ENCODE data around the gene UBE2F. TPM values are rescaled to one million over a fixed set of nuclear protein-coding genes. Genes with fewer than 3 reads are reported as not detected.

Gene UBE2F
- polyA plus RNA-seq, 3 donors, result 51.1 to 120 (median 117) TPM

- no peak for TF ChIP-seq CTCF (IDR thresholded peaks at IDR 0.05)
- Histone ChIP-seq H3K4me1 (ENCODE audit: control insufficient read depth in 1 of 2, insufficient read depth in 2 of 2, low read length in 2 of 2) (peaks cover 7 to 10% of the 10 kb centered on the region in 2 donors), H3K27ac (ENCODE audit: low read depth in 1 of 2, low read length in 2 of 2) (no peak overlapping the region), H3K9ac (ENCODE audit: insufficient read depth, low read length, poor library complexity, severe bottlenecking) (no peak overlapping the region), H3K4me2 (replicated peaks; ENCODE audit: extremely low read depth, low read length, poor library complexity, severe bottlenecking) (no peak overlapping the region), H3K36me3 (replicated peaks in 1 of 2; ENCODE audit: control insufficient read depth in 1 of 2, insufficient read depth in 2 of 2, low read length in 2 of 2) (no peaks in the 10 kb centered on the region), H4K20me1 (ENCODE audit: insufficient read depth, low read length) (no peaks in the 10 kb centered on the region), H3K4me3 (replicated peaks in 1 of 3; ENCODE audit: low read depth in 2 of 3, low read length in 3 of 3) (no peak overlapping the region), H3K27me3 (ENCODE audit: control insufficient read depth in 2 of 2, insufficient read depth in 2 of 2, low read length in 2 of 2) (no peaks in the 10 kb centered on the region), H3K79me2 (ENCODE audit: insufficient read depth, low read length) (no peaks in the 10 kb centered on the region), H3K9me3 (replicated peaks in 1 of 2; ENCODE audit: control insufficient read depth in 1 of 2, insufficient read depth in 1 of 2, low read length in 2 of 2) (peaks cover 0 to 6% of the 10 kb centered on the region in 2 donors), H2AFZ (ENCODE audit: insufficient read depth, low read depth, low read length, poor library complexity, severe bottlenecking) (no peak overlapping the region)
- Mint-ChIP-seq H3K27ac (peak overlapping the region in 1 of 7 donors; percentile 46), H3K9me3 (peaks cover 0 to 14% (median 3%) of the 10 kb centered on the region in 7 donors), H3K27me3 (ENCODE audit: low read depth in 3 of 3) (peaks cover 4 to 5% (median 4%) of the 10 kb centered on the region in 3 donors), H3K4me1 (peaks cover 8% of the 10 kb centered on the region), H3K36me3 (no peaks in the 10 kb centered on the region), H3K4me3 (no peak overlapping the region)
- intact Hi-C loops (cut with micrococcal nuclease), result no loop called here
- DNase-seq, result no peak
- WGBS (ENCODE audit: insufficient coverage), result 80% methylated on average over 1 of the region's 3 CpGs
These were observed 34.1 kb upstream of the UBE2F start for GRCh38 chr2:237932731-237933131.

GRCh38 chr2:237934186-237934585 is 32.6 kb upstream of the UBE2F start:
- no peak overlapping the region for H2AFZ ChIP-seq (ENCODE audit: insufficient read depth, low read depth, low read length, poor library complexity, severe bottlenecking)
- 94% methylated on average over 5 of the region's 5 CpGs for WGBS (ENCODE audit: insufficient coverage)
- no peak overlapping the region for H3K27ac ChIP-seq (ENCODE audit: low read depth in 1 of 2, low read length in 2 of 2)
- Mint-ChIP-seq H3K27ac (peak overlapping the region in 2 of 7 donors; percentile 3 to 40), H3K36me3 (no peaks in the 10 kb centered on the region), H3K4me3 (no peak overlapping the region), H3K27me3 (ENCODE audit: low read depth in 3 of 3) (peaks cover 4 to 5% (median 5%) of the 10 kb centered on the region in 3 donors), H3K9me3 (peaks cover 0 to 6% (median 3%) of the 10 kb centered on the region in 7 donors), H3K4me1 (peaks cover 8% of the 10 kb centered on the region)
- no peak overlapping the region for H3K4me2 ChIP-seq (replicated peaks; ENCODE audit: extremely low read depth, low read length, poor library complexity, severe bottlenecking)
- no peaks in the 10 kb centered on the region for H4K20me1 ChIP-seq (ENCODE audit: insufficient read depth, low read length)
- H3K9ac ChIP-seq (ENCODE audit: insufficient read depth, low read length, poor library complexity, severe bottlenecking), result no peak overlapping the region
- H3K4me3 ChIP-seq (replicated peaks in 1 of 3; ENCODE audit: low read depth in 2 of 3, low read length in 3 of 3), result no peak overlapping the region
- H3K27me3 ChIP-seq (ENCODE audit: control insufficient read depth in 2 of 2, insufficient read depth in 2 of 2, low read length in 2 of 2), result no peaks in the 10 kb centered on the region
- intact Hi-C loops (cut with micrococcal nuclease), result no loop called here
- H3K79me2 ChIP-seq (ENCODE audit: insufficient read depth, low read length), result no peaks in the 10 kb centered on the region
- peaks cover 7 to 10% of the 10 kb centered on the region in 2 donors for H3K4me1 ChIP-seq (ENCODE audit: control insufficient read depth in 1 of 2, insufficient read depth in 2 of 2, low read length in 2 of 2)
- DNase-seq, result no peak
- H3K36me3 ChIP-seq (replicated peaks in 1 of 2; ENCODE audit: control insufficient read depth in 1 of 2, insufficient read depth in 2 of 2, low read length in 2 of 2), result no peaks in the 10 kb centered on the region
- peaks cover 0 to 6% of the 10 kb centered on the region in 2 donors for H3K9me3 ChIP-seq (replicated peaks in 1 of 2; ENCODE audit: control insufficient read depth in 1 of 2, insufficient read depth in 1 of 2, low read length in 2 of 2)
- no peak for TF ChIP-seq CTCF (IDR thresholded peaks at IDR 0.05)
